A172 (cell line): ENCODE results near the gene STK32C. TPM values are rescaled to one million over a fixed set of nuclear protein-coding genes. Genes with fewer than 3 reads are reported as not detected.
A peak's percentile ranks its signal among the peaks of the same experiment; 100 is the strongest.
"Not testable (repeated sequence)": the region's sequence is repeated elsewhere in the genome, so short reads cannot be mapped to it uniquely, and the experiment has no call there.

Source experiments
- DNase-seq: peaks from one replicate; pipeline ENCODE4 v3.0.0-alpha.2; 2015; ENCODE audit warnings: low spot score
- total RNA-seq: library from RNA; depleted of rRNA; stranded (reverse); fragments of >200 nt; shearing (Covaris generic); gene quantifications from 2 replicates; pipeline ENCODE4 v1.2.3, GENCODE V29; 2014

STK32C gene
- total RNA-seq, 1 experiment from 2014 or later, result 23.0 TPM

- DNase-seq, result no peak
Measured at GRCh38 chr10:132169031-132169765, 138.6 kb downstream of the STK32C start.

- no peak for DNase-seq
Measured at GRCh38 chr10:132168571-132169030, 139.1 kb downstream of the STK32C start.

DNA sequence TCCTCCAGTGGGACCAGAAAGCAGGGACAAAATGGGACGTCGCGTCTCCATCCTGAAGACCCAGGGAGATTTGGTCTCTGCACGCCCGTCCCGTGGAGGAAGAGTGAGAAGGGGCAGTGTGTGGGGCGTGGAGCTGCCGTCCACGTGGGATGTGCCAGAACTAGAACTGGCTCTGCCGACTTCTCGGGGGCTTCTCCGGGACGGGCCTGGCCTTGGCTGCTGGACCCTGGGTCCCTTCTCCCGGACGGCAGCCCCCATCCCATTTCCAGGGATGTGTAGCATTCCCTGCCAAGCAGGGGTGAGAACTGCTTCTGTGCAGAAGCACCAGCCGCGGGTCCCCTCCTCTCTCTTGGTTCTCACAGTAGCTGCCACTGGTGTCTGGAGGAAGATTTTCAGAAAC lies 139.8 kb downstream of the STK32C start:
- no peak for DNase-seq

DNA sequence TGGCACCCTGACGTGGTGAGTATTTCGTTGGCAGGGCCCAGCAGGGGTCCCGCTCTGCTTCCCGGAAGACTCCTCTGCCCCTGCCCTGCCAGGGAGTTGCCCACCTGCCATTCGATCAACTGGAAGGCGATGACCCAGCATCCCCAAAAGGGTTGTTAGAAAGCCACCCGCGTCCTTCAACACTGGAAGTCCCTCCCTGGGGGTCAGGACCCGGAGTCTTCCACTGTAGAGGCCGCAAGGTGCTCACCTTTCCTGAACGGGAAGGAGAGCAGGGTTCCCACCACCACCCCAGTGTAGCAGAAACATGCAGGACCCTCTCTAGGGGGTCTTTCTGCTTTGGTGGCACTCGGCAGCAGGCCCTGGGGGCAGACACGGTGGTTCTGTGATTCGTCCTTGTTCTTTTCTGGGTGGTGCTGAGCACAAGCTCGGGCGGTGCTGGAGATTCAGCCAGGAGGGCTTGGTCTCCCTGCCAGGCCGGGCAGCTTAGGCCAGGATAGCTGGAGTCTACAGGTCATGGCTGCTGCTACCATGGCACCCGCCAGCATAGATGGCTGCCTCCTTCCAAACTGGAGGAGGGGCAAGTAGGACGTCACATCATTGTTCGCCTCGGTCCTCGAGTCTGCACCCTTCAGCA lies 140.6 kb downstream of the STK32C start:
- no peak for DNase-seq

- DNase-seq, result no peak
Measured at GRCh38 chr10:132166216-132166950, 141.4 kb downstream of the STK32C start.

DNA sequence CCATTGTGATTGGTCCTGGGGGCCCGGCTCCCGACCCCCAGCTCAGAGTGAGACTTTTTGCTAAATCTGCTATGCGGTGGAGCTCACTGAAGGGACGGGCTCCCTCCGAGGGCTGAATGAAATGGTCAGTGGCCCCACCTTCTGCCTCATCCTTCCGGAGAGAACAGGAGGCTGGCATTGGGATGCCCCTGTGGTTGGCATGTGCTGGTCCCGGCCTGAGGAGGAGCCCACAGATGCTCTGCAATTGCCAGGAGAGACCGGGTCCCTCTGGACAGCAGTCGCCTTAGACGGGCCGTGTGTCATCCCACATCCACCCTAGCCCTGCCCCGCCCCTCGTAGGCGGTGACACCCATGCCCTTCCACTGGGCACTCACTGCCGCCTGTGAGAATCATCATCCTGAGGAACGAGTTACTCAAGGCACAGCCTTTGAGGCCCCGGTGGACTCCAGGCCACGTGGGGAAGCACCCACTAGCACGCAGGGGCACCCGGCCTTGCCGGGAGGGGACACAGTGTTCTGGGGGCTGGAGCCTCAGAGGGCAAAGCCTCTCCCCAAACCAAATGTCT lies 142.3 kb downstream of the STK32C start:
- DNase-seq, result no peak

DNA sequence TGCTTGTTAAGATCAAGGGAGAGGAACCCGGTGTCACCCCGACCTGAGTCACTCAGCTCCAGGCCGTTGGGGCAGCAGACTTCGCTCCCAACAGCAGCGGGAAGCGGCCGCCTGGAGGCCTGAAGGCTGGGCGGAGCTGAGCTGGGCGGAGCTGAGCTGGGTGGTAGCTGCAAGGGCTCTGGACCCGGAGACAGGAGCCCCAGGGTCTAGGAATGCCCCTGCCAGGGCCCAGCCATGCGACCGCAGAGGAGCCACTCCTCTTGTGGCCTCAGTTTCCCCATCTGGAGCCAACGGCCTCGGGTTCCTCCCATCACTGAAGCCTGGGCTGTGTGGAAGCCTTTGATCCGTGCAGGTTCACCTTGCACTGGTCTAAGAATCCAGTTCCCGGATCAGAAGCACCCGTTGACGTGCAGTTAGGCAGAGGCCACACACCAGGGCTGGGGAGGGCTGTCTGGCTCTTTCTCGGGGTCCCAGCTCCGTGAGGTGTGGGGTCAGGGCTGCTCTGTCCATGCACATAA lies 142.9 kb downstream of the STK32C start:
- DNase-seq, result no peak

DNA sequence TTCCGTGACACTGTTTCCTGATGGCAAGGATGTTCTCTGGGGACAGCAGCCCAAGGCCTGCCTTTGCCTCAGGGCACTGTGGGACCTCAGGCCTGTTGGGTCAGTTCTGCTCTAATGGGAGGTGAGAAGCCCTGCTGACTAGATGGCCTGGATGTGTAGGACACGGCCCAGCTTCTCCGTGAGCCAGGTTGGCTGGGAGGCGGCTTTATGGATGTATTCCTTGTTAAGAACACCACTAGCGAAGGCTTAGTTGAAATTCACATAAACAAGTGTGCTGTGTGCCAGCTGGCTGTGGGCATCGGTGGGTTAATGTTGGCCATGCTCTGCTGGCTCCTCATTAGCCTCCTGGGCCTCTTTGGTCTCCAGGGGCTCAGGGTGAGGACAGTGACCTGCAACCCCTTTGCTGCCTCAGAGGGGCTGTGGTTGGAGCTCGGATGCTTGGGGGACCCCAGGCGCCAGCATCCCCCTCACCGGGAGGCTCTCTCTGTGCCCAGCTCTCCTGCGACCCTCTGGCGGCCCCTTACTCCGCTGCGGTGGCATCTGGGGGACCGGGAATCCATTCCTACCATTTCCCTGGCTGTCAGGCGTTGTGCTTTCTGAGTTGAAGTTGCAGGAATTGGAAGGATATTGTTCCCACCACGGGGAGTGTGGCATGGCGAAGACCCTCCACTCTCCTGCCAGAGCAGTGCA lies 143.8 kb downstream of the STK32C start:
- DNase-seq, result no peak

DNA sequence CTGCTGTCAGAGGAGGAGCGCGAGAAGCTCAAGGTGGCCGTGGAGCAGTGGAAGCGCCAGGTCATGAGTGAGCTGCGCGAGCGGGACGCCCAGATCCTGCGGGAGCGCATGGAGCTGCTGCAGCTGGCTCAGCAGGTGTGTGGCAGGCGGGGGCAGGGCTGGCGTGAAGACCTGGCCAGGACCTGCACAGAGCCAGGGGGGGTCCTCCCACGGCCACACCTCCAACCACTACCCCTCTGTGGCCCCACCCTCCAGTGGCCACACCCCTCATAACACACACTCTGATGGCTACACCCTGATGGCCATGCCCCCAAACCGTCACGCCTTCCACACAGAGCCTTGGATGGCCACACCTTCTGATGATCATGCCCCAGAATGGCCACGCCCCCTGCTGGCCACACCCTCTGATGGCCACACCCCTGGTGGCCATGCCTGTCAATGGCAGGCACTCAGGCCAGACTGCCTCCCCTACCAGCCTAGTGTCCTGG lies 144.4 kb downstream of the STK32C start:
- DNase-seq, result peak; percentile 47

- no peak for DNase-seq
Measured at GRCh38 chr10:132162590-132163277, 145.0 kb downstream of the STK32C start.

- peak; percentile 9 for DNase-seq
Measured at GRCh38 chr10:132162021-132162531, 145.7 kb downstream of the STK32C start.

DNA sequence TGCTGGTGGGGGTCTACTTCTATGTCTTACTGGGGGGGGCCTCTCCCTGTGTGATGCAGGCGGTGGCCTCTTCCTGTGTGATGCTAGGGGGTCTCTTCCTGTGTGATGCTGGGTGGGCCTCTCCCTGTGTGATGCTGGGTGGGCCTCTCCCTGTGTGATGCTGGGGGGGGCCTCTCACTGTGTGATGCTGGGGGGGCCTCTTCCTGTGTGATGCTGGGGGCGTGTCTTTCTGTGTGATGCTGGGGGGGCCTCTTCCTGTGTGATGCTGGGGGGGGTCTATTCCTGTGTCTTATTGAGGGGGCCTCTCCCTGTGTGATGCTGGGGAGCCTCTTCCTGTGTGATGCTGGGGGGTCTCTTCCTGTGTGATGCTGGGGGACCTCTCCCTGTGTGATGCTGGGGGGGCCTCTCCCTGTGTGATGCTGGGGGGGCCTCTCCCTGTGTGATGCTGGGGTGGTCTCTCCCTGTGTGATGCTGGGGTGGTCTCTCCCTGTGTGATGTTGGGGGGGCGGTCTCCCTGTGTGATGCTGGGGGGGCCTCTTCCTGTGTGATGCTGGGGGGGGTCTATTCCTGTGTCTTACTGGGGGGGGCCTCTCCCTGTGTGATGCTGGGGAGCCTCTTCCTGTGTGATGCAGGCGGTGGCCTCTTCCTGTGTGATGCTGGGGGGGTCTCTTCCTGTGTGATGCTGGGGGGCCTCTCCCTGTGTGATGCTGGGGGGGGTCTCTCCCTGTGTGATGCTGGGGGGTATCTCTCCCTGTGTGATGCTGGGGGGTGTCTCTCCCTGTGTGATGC lies 146.7 kb downstream of the STK32C start:
- not testable (repeated sequence) for DNase-seq

DNA sequence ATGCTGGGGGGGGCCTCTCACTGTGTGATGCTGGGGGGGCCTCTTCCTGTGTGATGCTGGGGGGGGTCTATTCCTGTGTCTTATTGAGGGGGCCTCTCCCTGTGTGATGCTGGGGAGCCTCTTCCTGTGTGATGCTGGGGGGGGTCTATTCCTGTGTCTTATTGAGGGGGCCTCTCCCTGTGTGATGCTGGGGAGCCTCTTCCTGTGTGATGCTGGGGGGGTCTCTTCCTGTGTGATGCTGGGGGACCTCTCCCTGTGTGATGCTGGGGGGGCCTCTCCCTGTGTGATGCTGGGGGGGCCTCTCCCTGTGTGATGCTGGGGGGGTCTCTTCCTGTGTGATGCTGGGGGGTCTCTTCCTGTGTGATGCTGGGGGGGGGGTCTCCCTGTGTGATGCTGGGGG lies 147.5 kb downstream of the STK32C start:
- not testable (repeated sequence) for DNase-seq

- DNase-seq, result not testable (repeated sequence)
Measured at GRCh38 chr10:132159302-132160230, 148.2 kb downstream of the STK32C start.

- no peak for DNase-seq
Measured at GRCh38 chr10:132158823-132159222, 148.9 kb downstream of the STK32C start.

- DNase-seq, result no peak
Measured at GRCh38 chr10:132158122-132158741, 149.5 kb downstream of the STK32C start.
